GM12872 (cell line): ENCODE measurements around the gene EBLN2.

Source experiments
- CTCF ChIP-seq: IDR thresholded peaks from 3 replicates; pipeline ENCODE4 v1.5.1; 2011; ENCODE audit warnings: low read depth, mild to moderate bottlenecking, low read length, moderate library complexity; ENCODE audit not compliant: insufficient read depth

Gene EBLN2

GRCh38 chr3:73028803-73029202 is 32.7 kb upstream of the EBLN2 start:
- TF ChIP-seq CTCF: no peak

- TF ChIP-seq CTCF: no peak
These were observed 32.1 kb upstream of the EBLN2 start for GRCh38 chr3:73029321-73029796.

- TF ChIP-seq CTCF: no peak
These were observed 31.3 kb upstream of the EBLN2 start for GRCh38 chr3:73030073-73030597.

- no peak for TF ChIP-seq CTCF
These were observed 29.8 kb upstream of the EBLN2 start for GRCh38 chr3:73031573-73032103.

GRCh38 chr3:73036694-73037591 is 24.5 kb upstream of the EBLN2 start:
- no peak for TF ChIP-seq CTCF

- TF ChIP-seq CTCF: no peak
These were observed 19.9 kb upstream of the EBLN2 start for GRCh38 chr3:73041537-73041936.

GRCh38 chr3:73043414-73043813 is 18.0 kb upstream of the EBLN2 start:
- TF ChIP-seq CTCF: no peak
